Right lobe of liver (tissue), 6 donors: ENCODE results near the gene NADSYN1. TPM values are rescaled to one million over a fixed set of nuclear protein-coding genes. Genes with fewer than 3 reads are reported as not detected.

Experiments used
- ATAC-seq, 4 donors: fragments of 200-7000 bp; cut with Tn5 transposase; one replicate each; pipeline ENCODE4 v1.9.1; 2020; ENCODE audit warnings: mild to moderate bottlenecking in 4 of 4, moderate library complexity in 4 of 4
- DNase-seq, 3 donors: peaks; one replicate each; pipeline ENCODE4 v3.0.0-alpha.2; 2020
- H3K27ac ChIP-seq, 3 donors: fragments of 200-600 bp; one replicate each; pipeline ENCODE4 v1.8.0; 2022
- H3K27me3 ChIP-seq, 2 donors: fragments of 200-600 bp; one replicate each; pipeline ENCODE4 v1.8.0; 2022
- H3K36me3 ChIP-seq, 4 donors: fragments of 200-600 bp; sonication (generic) in 1 of 4; one replicate each; pipeline versions ENCODE4 v1.5.1 to v1.8.0; 2017 to 2022; ENCODE audit warnings: control low read depth in 1 of 4
- H3K4me1 ChIP-seq, 4 donors: fragments of 200-600 bp; sonication (generic) in 1 of 4; one replicate each; pipeline versions ENCODE4 v1.5.1 to v1.8.0; 2017 to 2022; ENCODE audit warnings: control low read depth in 1 of 4
- H3K4me3 ChIP-seq, 3 donors: fragments of 200-600 bp; one replicate each; pipeline ENCODE4 v1.8.0; 2022
- H3K9me3 ChIP-seq, 4 donors: fragments of 200-600 bp; sonication (generic) in 1 of 4; one replicate each; pipeline versions ENCODE4 v1.5.1 to v1.8.0; 2017 to 2022; ENCODE audit warnings: control low read depth in 1 of 4
- POLR2A ChIP-seq: fragments of 450-650 bp; IDR thresholded peaks from one replicate; pipeline ENCODE4 v1.6.1; 2017; ENCODE audit warnings: antibody characterized with exemption, mild to moderate bottlenecking
- WGBS: methylation state at CpG from one replicate; pipeline ENCODE4 v1.1.6; 2018; ENCODE audit warnings: low coverage, low lambda C conversion rate; ENCODE audit not compliant: insufficient coverage; ENCODE audit errors: missing lambda C conversion rate; 5-methylcytosine and 5-hydroxymethylcytosine counted together
- intact Hi-C, 2 donors: fragments of 100-400 bp; cut with DNase I; formaldehyde crosslinking; loops; one replicate each; pipeline versions ENCODE4 v1.11.2 to v1.14.1; 2022
- total RNA-seq, 6 experiments: library from RNA; depleted of rRNA in 2 of 6; stranded (reverse); fragments of >200 nt in 2 of 6; fragmentation: NEBNext Ultra II Directional in 3 of 6; extraction: Animal tissue kit (Norgen Biotek cat#: 25700) in 3 of 6; gene quantifications; one replicate each; pipeline versions ENCODE4 v1.1.0 to v1.2.4, GENCODE V29; 2016 to 2023
- TF ChIP-seq, protein P1 (sequence below), 4 donors: fragments of 200-600 bp in 3 of 4; fragments of 450-650 bp in 1 of 4; IDR thresholded peaks; one replicate each; pipeline versions ENCODE4 v1.5.1 to v1.8.0; 2016 to 2022; ENCODE audit warnings: antibody characterized with exemption in 4 of 4, mild to moderate bottlenecking in 2 of 4
- donor health status: DM: no; HTN: yes; CAD: no.
- donor health status: DM: no; HTN: no; CAD: no.
- donor health status: DM: no; HTN: no; CAD: no.
- donor health status: DM: no; HTN: yes; CAD: no.
- donor health status: DM: no; HTN: yes; CAD: no.

Gene NADSYN1
- total RNA-seq, 6 experiments from 2014 or later, result 26.4 to 54.7 (median 35.4) TPM

DNA sequence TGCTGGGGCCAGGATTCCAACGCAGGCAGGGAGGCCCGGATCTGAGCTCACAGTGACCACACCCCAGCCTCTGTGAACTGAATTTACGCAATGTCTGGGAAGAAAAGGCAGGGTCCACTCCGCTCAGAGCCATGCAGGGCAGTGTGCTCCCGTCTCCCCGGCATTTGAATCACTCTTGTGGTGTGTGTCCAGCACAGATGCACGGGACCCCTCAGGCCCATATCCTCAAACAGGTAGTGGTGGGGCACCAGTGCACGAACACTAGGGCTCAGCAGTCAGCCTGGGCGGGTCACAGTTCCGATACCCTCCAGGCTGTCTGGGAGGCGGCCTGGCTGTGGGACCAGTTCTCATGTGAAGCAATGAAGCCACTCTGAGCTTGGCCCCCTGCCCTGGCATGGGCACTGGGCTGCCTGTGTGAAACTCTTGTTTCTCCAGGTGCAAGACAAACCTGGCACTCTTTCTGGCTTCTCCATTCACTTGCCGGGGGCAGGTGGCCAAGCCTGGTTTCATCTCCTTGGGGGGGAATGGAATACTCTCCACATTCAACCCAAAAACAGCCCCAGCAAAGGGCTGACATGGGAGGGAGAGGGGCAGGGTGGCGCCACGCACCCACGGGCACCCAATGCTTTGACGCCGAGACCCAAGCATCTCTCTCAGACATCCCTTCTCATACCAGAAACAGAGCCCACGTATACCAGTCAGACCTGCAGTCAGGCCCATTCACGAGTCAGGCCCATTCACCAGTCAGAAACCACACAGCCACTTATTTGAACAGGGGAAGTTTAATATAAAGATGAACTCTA is 19.2 kb upstream of the NADSYN1 start:
- H3K4me1 ChIP-seq, result peaks cover 0 to 43% (median 22%) of the 10 kb centered on the region in 4 donors
- no peaks in the 10 kb centered on the region for H3K9me3 ChIP-seq
- DNase-seq (peak; percentile 56 to 88 (median 83)), ATAC-seq (peak; percentile 74 to 78 (median 76))
- H3K4me3 ChIP-seq, result peak overlapping the region in 1 of 3 donors; percentile 7
- 31% methylated on average over 5 of the region's 19 CpGs for WGBS
- H3K36me3 ChIP-seq, result peaks cover 0 to 36% (median 5%) of the 10 kb centered on the region in 4 donors
- peak overlapping the region; percentile 16 to 87 (median 72) for H3K27ac ChIP-seq
- no peak for TF ChIP-seq POLR2A
- no peaks in the 10 kb centered on the region for H3K27me3 ChIP-seq
- intact Hi-C loops, result no loop called here

DNA sequence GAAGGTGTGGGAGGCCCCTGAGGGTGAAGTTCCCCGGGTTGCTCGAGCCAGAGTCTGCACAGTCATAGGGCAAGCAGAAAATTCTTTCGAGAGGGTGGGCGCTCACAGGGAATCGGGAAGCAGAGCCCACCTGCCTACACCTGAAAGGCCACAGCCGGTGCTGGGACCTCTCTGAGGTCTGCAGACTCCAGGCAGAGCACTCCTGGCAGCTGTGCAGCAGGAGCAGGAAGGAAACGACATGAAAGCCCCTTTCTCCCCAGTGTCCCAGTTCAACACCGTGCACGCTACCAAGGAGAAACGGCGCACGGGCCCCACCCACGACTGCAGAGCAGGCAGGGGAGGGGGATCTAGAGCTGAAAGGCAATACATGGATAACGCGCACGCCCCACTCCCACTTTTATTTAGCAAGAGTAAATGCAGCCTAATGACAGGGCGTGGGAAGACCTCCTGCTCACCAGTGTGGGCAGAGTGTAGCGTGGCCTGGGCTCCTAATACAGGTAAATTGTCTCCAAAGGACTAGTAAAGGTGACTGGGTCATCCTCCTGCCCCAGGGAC is 18.4 kb upstream of the NADSYN1 start:
- H3K4me1 ChIP-seq, result peaks cover 0 to 43% (median 22%) of the 10 kb centered on the region in 4 donors
- intact Hi-C loops, result no loop called here
- ATAC-seq, result no peak
- peak overlapping the region in 1 of 3 donors; percentile 87 for H3K27ac ChIP-seq
- H3K36me3 ChIP-seq, result peaks cover 0 to 44% (median 8%) of the 10 kb centered on the region in 4 donors
- no peak for DNase-seq
- H3K27me3 ChIP-seq, result no peaks in the 10 kb centered on the region
- H3K4me3 ChIP-seq, result no peak overlapping the region
- TF ChIP-seq, protein P1, sequence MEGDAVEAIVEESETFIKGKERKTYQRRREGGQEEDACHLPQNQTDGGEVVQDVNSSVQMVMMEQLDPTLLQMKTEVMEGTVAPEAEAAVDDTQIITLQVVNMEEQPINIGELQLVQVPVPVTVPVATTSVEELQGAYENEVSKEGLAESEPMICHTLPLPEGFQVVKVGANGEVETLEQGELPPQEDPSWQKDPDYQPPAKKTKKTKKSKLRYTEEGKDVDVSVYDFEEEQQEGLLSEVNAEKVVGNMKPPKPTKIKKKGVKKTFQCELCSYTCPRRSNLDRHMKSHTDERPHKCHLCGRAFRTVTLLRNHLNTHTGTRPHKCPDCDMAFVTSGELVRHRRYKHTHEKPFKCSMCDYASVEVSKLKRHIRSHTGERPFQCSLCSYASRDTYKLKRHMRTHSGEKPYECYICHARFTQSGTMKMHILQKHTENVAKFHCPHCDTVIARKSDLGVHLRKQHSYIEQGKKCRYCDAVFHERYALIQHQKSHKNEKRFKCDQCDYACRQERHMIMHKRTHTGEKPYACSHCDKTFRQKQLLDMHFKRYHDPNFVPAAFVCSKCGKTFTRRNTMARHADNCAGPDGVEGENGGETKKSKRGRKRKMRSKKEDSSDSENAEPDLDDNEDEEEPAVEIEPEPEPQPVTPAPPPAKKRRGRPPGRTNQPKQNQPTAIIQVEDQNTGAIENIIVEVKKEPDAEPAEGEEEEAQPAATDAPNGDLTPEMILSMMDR (IDR thresholded peaks at IDR 0.05), result no peak
- TF ChIP-seq POLR2A, result no peak
- no peaks in the 10 kb centered on the region for H3K9me3 ChIP-seq
- 88% methylated on average over 10 of the region's 18 CpGs for WGBS

DNA sequence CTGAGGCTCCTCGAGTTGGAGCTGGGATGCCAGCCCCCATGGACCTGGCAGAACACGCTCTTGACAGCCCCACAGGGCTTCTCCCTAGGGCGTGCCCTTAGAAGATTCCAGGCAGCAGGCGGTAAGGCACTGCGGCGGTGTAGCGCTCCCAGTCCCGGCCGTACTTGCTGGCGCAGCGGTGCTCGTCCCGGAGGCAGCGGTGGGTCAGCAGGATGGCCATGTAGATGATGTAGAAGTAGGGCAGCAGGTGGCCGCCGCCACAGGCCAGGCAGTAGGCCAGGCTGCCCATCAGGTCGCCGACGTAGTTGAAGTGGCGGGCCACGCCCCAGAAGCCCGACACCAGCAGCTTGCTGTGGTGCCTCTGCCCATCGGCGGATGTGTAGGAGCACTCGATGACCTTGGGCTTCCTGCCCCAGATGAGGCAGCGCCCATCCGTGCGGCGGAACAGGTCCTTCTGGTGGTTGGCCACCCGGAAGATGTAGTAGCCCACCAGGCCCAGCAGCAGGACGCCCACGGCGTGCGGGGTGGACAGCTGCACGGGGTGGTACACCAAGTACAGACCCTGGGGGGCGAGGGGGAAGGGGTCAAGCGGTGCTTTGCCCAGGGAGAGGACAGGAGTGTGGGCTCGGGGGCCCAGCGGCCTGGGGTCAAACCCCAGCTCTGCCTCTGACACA is 17.6 kb upstream of the NADSYN1 start:
- no peak for ATAC-seq
- DNase-seq, result no peak
- Histone ChIP-seq H3K36me3 (peaks cover 0 to 48% (median 8%) of the 10 kb centered on the region in 4 donors), H3K27ac (no peak overlapping the region), H3K27me3 (no peaks in the 10 kb centered on the region), H3K4me3 (no peak overlapping the region), H3K9me3 (no peaks in the 10 kb centered on the region), H3K4me1 (peaks cover 0 to 43% (median 22%) of the 10 kb centered on the region in 4 donors)
- no peak for TF ChIP-seq POLR2A
- intact Hi-C loops, result no loop called here
- WGBS, result no CpG with 5 or more reads among the region's 39 CpGs

DNA sequence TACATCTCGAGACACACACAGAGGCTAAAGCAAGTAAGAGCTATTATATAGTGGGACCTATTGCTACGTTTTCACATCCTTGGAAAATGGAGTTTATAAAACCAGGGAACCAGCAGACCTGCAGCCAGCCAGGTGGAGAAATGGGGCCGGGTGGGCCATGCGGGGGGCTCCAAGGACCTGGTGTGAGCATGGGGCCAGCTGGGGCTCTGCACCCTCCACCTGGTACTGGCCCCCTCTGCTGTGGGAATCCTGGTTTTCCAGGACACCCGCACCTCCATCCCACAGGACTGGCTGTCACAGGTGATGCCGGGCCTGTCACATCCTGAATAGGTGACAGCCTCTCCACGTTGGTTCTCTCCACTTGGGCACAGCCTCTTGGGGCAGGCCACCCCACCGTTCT is 16.1 kb upstream of the NADSYN1 start:
- TF ChIP-seq, protein P1 (IDR thresholded peaks at IDR 0.05), result no peak
- TF ChIP-seq POLR2A, result no peak
- DNase-seq (no peak), ATAC-seq (no peak)
- H3K4me3 ChIP-seq, result no peak overlapping the region
- peaks cover 0 to 61% (median 14%) of the 10 kb centered on the region in 4 donors for H3K36me3 ChIP-seq
- no peaks in the 10 kb centered on the region for H3K27me3 ChIP-seq
- H3K27ac ChIP-seq, result no peak overlapping the region
- H3K4me1 ChIP-seq, result peaks cover 0 to 34% (median 18%) of the 10 kb centered on the region in 4 donors
- 73% methylated on average over 3 of the region's 8 CpGs for WGBS
- no peaks in the 10 kb centered on the region for H3K9me3 ChIP-seq
- intact Hi-C loops, result no loop called here

DNA sequence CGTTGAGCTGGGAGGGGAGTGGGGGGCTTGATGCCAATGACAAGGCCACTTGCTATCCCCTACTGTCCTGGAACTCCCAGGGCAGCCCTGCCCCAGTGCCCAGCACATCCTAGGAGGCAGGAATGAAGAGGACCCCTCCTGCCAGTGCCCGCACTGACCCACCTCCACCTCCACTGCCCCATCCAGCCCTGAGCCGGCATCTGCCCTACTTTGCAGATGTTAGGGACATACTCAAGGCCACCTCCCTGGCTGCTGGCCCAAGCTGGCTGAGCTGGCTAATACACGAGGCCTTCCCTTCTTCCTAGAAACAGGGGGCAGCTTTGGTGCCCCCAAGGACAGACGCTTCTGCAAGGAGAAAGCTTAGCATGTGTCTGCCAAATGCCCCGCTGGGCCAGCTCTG is 15.6 kb upstream of the NADSYN1 start:
- TF ChIP-seq, protein P1 (IDR thresholded peaks at IDR 0.05), result no peak
- TF ChIP-seq POLR2A, result no peak
- Histone ChIP-seq H3K9me3 (no peaks in the 10 kb centered on the region), H3K4me3 (no peak overlapping the region), H3K27me3 (no peaks in the 10 kb centered on the region), H3K4me1 (peaks cover 0 to 29% (median 15%) of the 10 kb centered on the region in 4 donors), H3K36me3 (peaks cover 0 to 66% (median 17%) of the 10 kb centered on the region in 4 donors), H3K27ac (no peak overlapping the region)
- DNase-seq (no peak), ATAC-seq (no peak)
- intact Hi-C loops, result no loop called here
- WGBS, result no CpG with 5 or more reads among the region's 6 CpGs
